ENCODE measurements around the gene MAP2.

MAP2 gene

GRCh38 chr2:209761566-209761965 is 337.7 kb downstream of the MAP2 start:
- Histone ChIP-seq H3K27me3 (replicated peaks) (no peaks in the 10 kb centered on the region), H3K4me3 (ENCODE audit: low read depth, low read length) (no peak overlapping the region), H3K36me3 (replicated peaks) (no peaks in the 10 kb centered on the region), H3K27ac (no peak overlapping the region)
- TF ChIP-seq CTCF (IDR thresholded peaks at IDR 0.05; ENCODE audit: low read depth, low read length, missing control alignments): no peak
- in situ Hi-C loops (cut with HindIII; ENCODE audit: low pct_ligation_motif_present, low sequenced_read_pairs): no loop called here
- peak; percentile 13 for DNase-seq

GRCh38 chr2:209762563-209762962 is 338.7 kb downstream of the MAP2 start:
- H3K36me3 ChIP-seq (replicated peaks): no peaks in the 10 kb centered on the region
- DNase-seq: no peak
- no peak for TF ChIP-seq CTCF (IDR thresholded peaks at IDR 0.05; ENCODE audit: low read depth, low read length, missing control alignments)
- in situ Hi-C loops (cut with HindIII; ENCODE audit: low pct_ligation_motif_present, low sequenced_read_pairs): no loop called here
- H3K27me3 ChIP-seq (replicated peaks): no peaks in the 10 kb centered on the region
- no peak overlapping the region for H3K27ac ChIP-seq
- no peak overlapping the region for H3K4me3 ChIP-seq (ENCODE audit: low read depth, low read length)

GRCh38 chr2:209763106-209763505 is 339.3 kb downstream of the MAP2 start:
- TF ChIP-seq CTCF (IDR thresholded peaks at IDR 0.05; ENCODE audit: low read depth, low read length, missing control alignments): no peak
- no peaks in the 10 kb centered on the region for H3K36me3 ChIP-seq (replicated peaks)
- in situ Hi-C loops (cut with HindIII; ENCODE audit: low pct_ligation_motif_present, low sequenced_read_pairs): no loop called here
- H3K27me3 ChIP-seq (replicated peaks): no peaks in the 10 kb centered on the region
- H3K4me3 ChIP-seq (ENCODE audit: low read depth, low read length): no peak overlapping the region
- no peak for DNase-seq
- no peak overlapping the region for H3K27ac ChIP-seq

DNA sequence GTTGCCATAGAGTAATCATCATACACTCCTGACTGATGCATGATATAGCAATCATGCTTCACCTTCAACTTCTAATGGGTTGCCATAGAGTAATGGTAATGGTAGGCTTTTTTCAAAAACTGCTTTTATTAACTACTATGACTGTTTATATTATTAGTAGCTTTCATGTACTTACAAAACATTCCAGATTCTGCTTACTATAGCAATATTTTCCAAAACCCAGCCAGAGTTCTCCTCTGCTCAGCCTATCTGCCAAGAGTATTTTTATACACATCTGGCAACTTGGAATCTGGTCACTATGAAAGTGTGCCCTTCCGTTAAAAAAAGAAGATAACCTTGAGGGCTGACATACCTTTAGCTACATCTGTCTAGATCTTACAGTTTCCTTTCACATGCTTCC is 342.8 kb downstream of the MAP2 start:
- in situ Hi-C loops (cut with HindIII; ENCODE audit: low pct_ligation_motif_present, low sequenced_read_pairs): no loop called here
- H3K27ac ChIP-seq: no peak overlapping the region

GRCh38 chr2:209767316-209767715 is 343.5 kb downstream of the MAP2 start:
- DNase-seq: no peak
- in situ Hi-C loops (cut with HindIII; ENCODE audit: low pct_ligation_motif_present, low sequenced_read_pairs): no loop called here
- H3K27me3 ChIP-seq (replicated peaks): no peaks in the 10 kb centered on the region
- no peak overlapping the region for H3K4me3 ChIP-seq (ENCODE audit: low read depth, low read length)
- H3K27ac ChIP-seq: no peak overlapping the region
- no peaks in the 10 kb centered on the region for H3K36me3 ChIP-seq (replicated peaks)
- no peak for TF ChIP-seq CTCF (IDR thresholded peaks at IDR 0.05; ENCODE audit: low read depth, low read length, missing control alignments)

More for the DNA sequence above, 342.8 kb downstream of the MAP2 start:
- DNase-seq: no peak
- Histone ChIP-seq H3K36me3 (replicated peaks) (no peaks in the 10 kb centered on the region), H3K27me3 (replicated peaks) (no peaks in the 10 kb centered on the region), H3K4me3 (ENCODE audit: low read depth, low read length) (no peak overlapping the region)
- TF ChIP-seq CTCF (IDR thresholded peaks at IDR 0.05; ENCODE audit: low read depth, low read length, missing control alignments): no peak

DNA sequence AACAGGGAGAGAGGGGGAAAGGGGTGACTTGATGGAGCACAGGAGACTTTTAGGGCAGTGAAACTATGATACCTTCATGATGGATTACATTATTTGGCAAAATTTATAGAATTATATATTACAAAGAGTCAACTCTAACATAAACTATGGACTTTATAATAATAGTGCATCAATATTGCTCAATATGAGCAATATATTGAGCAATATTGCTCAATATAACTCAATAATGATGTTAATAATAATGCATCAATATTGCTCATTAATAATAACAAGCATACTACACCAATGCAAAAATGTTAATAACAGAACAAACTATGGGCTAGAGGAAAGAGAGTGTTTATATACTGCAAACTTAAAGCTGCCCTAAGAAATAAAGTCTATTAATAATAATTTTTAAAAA is 344.7 kb downstream of the MAP2 start:
- H3K4me3 ChIP-seq (ENCODE audit: low read depth, low read length): no peak overlapping the region
- in situ Hi-C loops (cut with HindIII; ENCODE audit: low pct_ligation_motif_present, low sequenced_read_pairs): no loop called here
- DNase-seq: no peak
- no peak for TF ChIP-seq CTCF (IDR thresholded peaks at IDR 0.05; ENCODE audit: low read depth, low read length, missing control alignments)
- no peak overlapping the region for H3K27ac ChIP-seq
- no peaks in the 10 kb centered on the region for H3K36me3 ChIP-seq (replicated peaks)
- no peaks in the 10 kb centered on the region for H3K27me3 ChIP-seq (replicated peaks)
